CD14-positive monocyte (primary cell): ENCODE data around the gene PIK3CD. TPM values are rescaled to one million over a fixed set of nuclear protein-coding genes. Genes with fewer than 3 reads are reported as not detected.
A peak's percentile ranks its signal among the peaks of the same experiment; 100 is the strongest.

Experiments
- DNase-seq, 3 donors: peaks; one replicate each; pipeline ENCODE4 v3.0.0-alpha.2; 2011 to 2022
- H2AFZ ChIP-seq: 2 replicates; pipeline ENCODE4 v1.6.0; 2012; ENCODE audit warnings: mild to moderate bottlenecking, low read depth, low read length, inconsistent platforms; ENCODE audit not compliant: insufficient read depth, poor library complexity, severe bottlenecking
- H3K27ac ChIP-seq, 2 donors: 1 replicate in 1 of 2; 2 replicates in 1 of 2; pipeline ENCODE4 v1.5.1; 2012 to 2013; ENCODE audit warnings: low read length in 2 of 2, control low read depth in 1 of 2, inconsistent platforms in 1 of 2, low read depth in 1 of 2, mild to moderate bottlenecking in 1 of 2
- H3K27me3 ChIP-seq, 2 donors: one replicate each; pipeline versions ENCODE4 v1.6.0 to v1.6.1; 2011 to 2013; ENCODE audit warnings: low read length in 2 of 2; ENCODE audit not compliant: control insufficient read depth in 2 of 2, insufficient read depth in 2 of 2
- H3K36me3 ChIP-seq, 2 donors: replicated peaks in 1 of 2; 1 replicate in 1 of 2; 2 replicates in 1 of 2; pipeline versions ENCODE4 v1.5.1 to v1.6.1; 2012 to 2013; ENCODE audit warnings: low read length in 2 of 2, control low read depth in 1 of 2, inconsistent platforms in 1 of 2, mild to moderate bottlenecking in 1 of 2; ENCODE audit not compliant: insufficient read depth in 2 of 2, control insufficient read depth in 1 of 2
- H3K4me1 ChIP-seq, 2 donors: 1 replicate in 1 of 2; 2 replicates in 1 of 2; pipeline versions ENCODE4 v1.5.1 to v1.6.1; 2012 to 2013; ENCODE audit warnings: low read length in 2 of 2, control low read depth in 1 of 2, inconsistent platforms in 1 of 2, mild to moderate bottlenecking in 1 of 2, moderate library complexity in 1 of 2; ENCODE audit not compliant: insufficient read depth in 2 of 2, control insufficient read depth in 1 of 2
- H3K4me2 ChIP-seq: replicated peaks from 2 replicates; pipeline ENCODE3; 2012; ENCODE audit warnings: low read length, moderate library complexity, mild to moderate bottlenecking; ENCODE audit not compliant: poor library complexity, severe bottlenecking; ENCODE audit errors: extremely low read depth
- H3K4me3 ChIP-seq, 3 experiments: fragments of 200-600 bp in 1 of 3; sonication (generic) in 1 of 3; replicated peaks in 1 of 3; 1 replicate in 2 of 3; 2 replicates in 1 of 3; pipeline ENCODE4 v1.5.1; 2011 to 2013; ENCODE audit warnings: low read length in 3 of 3, mild to moderate bottlenecking in 3 of 3, control low read depth in 2 of 3, low read depth in 2 of 3, inconsistent platforms in 1 of 3, moderate library complexity in 1 of 3
- H3K79me2 ChIP-seq: 2 replicates; pipeline ENCODE4 v1.6.0; 2012; ENCODE audit warnings: mild to moderate bottlenecking, control low read depth, inconsistent platforms, low read length, moderate library complexity; ENCODE audit not compliant: insufficient read depth
- H3K9ac ChIP-seq: 2 replicates; pipeline ENCODE4 v1.6.0; 2017; ENCODE audit warnings: low read length, mild to moderate bottlenecking; ENCODE audit not compliant: insufficient read depth, poor library complexity, severe bottlenecking
- H3K9me3 ChIP-seq, 2 donors: replicated peaks in 1 of 2; 1 replicate in 1 of 2; 2 replicates in 1 of 2; pipeline versions ENCODE4 v1.5.1 to v1.6.1; 2012 to 2013; ENCODE audit warnings: low read length in 2 of 2, control low read depth in 1 of 2; ENCODE audit not compliant: control insufficient read depth in 1 of 2, insufficient read depth in 1 of 2
- H4K20me1 ChIP-seq: 2 replicates; pipeline ENCODE4 v1.6.0; 2012; ENCODE audit warnings: mild to moderate bottlenecking, low read length, control low read depth, moderate library complexity; ENCODE audit not compliant: insufficient read depth
- H3K27ac Mint-ChIP-seq, 7 donors: one replicate each; pipeline ENCODE4 v1.8.0; 2020; ENCODE audit warnings: mild to moderate bottlenecking in 7 of 7, mixed read lengths in 7 of 7, moderate library complexity in 6 of 7, inconsistent platforms in 2 of 7
- H3K27me3 Mint-ChIP-seq, 3 donors: one replicate each; pipeline ENCODE4 v1.8.0; 2021 to 2022; ENCODE audit warnings: low read depth in 3 of 3, mild to moderate bottlenecking in 3 of 3, mixed read lengths in 3 of 3, moderate library complexity in 3 of 3, inconsistent platforms in 1 of 3
- H3K36me3 Mint-ChIP-seq, 2 donors: one replicate each; pipeline ENCODE4 v1.8.0; 2020; ENCODE audit warnings: mixed read lengths in 2 of 2, inconsistent platforms in 1 of 2, mild to moderate bottlenecking in 1 of 2
- H3K4me1 Mint-ChIP-seq: one replicate; pipeline ENCODE4 v1.8.0; 2020; ENCODE audit warnings: mild to moderate bottlenecking, mixed read lengths
- H3K4me3 Mint-ChIP-seq, 2 donors: one replicate each; pipeline ENCODE4 v1.8.0; 2020; ENCODE audit warnings: mild to moderate bottlenecking in 2 of 2, mixed read lengths in 2 of 2, moderate library complexity in 1 of 2
- H3K9me3 Mint-ChIP-seq, 7 donors: one replicate each; pipeline ENCODE4 v1.8.0; 2020 to 2022; ENCODE audit warnings: mixed read lengths in 7 of 7, mild to moderate bottlenecking in 6 of 7, moderate library complexity in 6 of 7, inconsistent platforms in 2 of 7
- CTCF ChIP-seq: fragments of 200-600 bp; IDR thresholded peaks from one replicate; pipeline ENCODE4 v1.8.0; 2022; ENCODE audit warnings: antibody characterized with exemption, mild to moderate bottlenecking
- WGBS: methylation state at CpG from one replicate; pipeline ENCODE4 v1.1.5; 2013; ENCODE audit warnings: missing lambda C conversion rate; ENCODE audit not compliant: insufficient coverage; 5-methylcytosine and 5-hydroxymethylcytosine counted together
- intact Hi-C, 2 donors: fragments of 100-400 bp; cut with micrococcal nuclease; formaldehyde crosslinking; loops; one replicate each; pipeline versions ENCODE4 v1.15.0 to v1.15.1; 2023
- polyA plus RNA-seq, 3 donors: library from polyadenylated mRNA; depleted of rRNA in 1 of 3; unstranded in 2 of 3; stranded (reverse) in 1 of 3; fragments of 300-500 nt in 2 of 3; fragments of >200 nt in 1 of 3; fragmentation: Illumina TruSeq in 2 of 3; gene quantifications; 1 replicate in 2 of 3; 2 replicates in 1 of 3; pipeline ENCODE4 v1.2.3, GENCODE V29; 2012 to 2021

The PIK3CD gene
- polyA plus RNA-seq, 3 donors, result 33.2 to 120 (median 52.2) TPM

- no peak overlapping the region for H2AFZ ChIP-seq
- H4K20me1 ChIP-seq, result peaks cover 42% of the 10 kb centered on the region
- no peak overlapping the region for H3K4me3 ChIP-seq
- H3K36me3 ChIP-seq, result peaks cover 0 to 7% of the 10 kb centered on the region in 2 donors
- H3K9me3 ChIP-seq, result no peaks in the 10 kb centered on the region
- intact Hi-C loops, result no loop called here
- H3K9ac ChIP-seq, result no peak overlapping the region
- H3K79me2 ChIP-seq, result peaks cover 29% of the 10 kb centered on the region
- no peak for TF ChIP-seq CTCF
- Mint-ChIP-seq H3K36me3 (peaks cover 11 to 19% of the 10 kb centered on the region in 2 donors), H3K4me1 (peaks cover 30% of the 10 kb centered on the region), H3K4me3 (no peak overlapping the region), H3K27me3 (peaks cover 0 to 1% (median 0%) of the 10 kb centered on the region in 3 donors), H3K9me3 (no peaks in the 10 kb centered on the region), H3K27ac (peak overlapping the region in 1 of 7 donors; percentile 55)
- no peaks in the 10 kb centered on the region for H3K27me3 ChIP-seq
- no peak overlapping the region for H3K27ac ChIP-seq
- 87% methylated on average over 2 of the region's 2 CpGs for WGBS
- no peak overlapping the region for H3K4me2 ChIP-seq
- peaks cover 11 to 22% of the 10 kb centered on the region in 2 donors for H3K4me1 ChIP-seq
- DNase-seq, result no peak
Measured at GRCh38 chr1:9763914-9764313, 112.4 kb downstream of the PIK3CD start.

GRCh38 chr1:9764550-9764949 is 113.0 kb downstream of the PIK3CD start:
- 0% methylated on average over 1 of the region's 3 CpGs for WGBS
- intact Hi-C loops, result no loop called here

More at GRCh38 chr1:9764550-9764949, 113.0 kb downstream of the PIK3CD start:
- H2AFZ ChIP-seq, result no peak overlapping the region
- H3K9ac ChIP-seq, result no peak overlapping the region
- DNase-seq, result no peak
- H3K27me3 ChIP-seq, result no peaks in the 10 kb centered on the region
- H3K9me3 ChIP-seq, result no peaks in the 10 kb centered on the region
- H3K27ac Mint-ChIP-seq, result no peak overlapping the region
- peaks cover 37% of the 10 kb centered on the region for H4K20me1 ChIP-seq
- H3K4me3 ChIP-seq, result no peak overlapping the region
- H3K9me3 Mint-ChIP-seq, result no peaks in the 10 kb centered on the region
- H3K36me3 Mint-ChIP-seq, result peaks cover 11 to 23% of the 10 kb centered on the region in 2 donors
- no peak overlapping the region for H3K4me3 Mint-ChIP-seq
- H3K27ac ChIP-seq, result no peak overlapping the region
- no peak for TF ChIP-seq CTCF
- peaks cover 29% of the 10 kb centered on the region for H3K79me2 ChIP-seq
- H3K4me1 Mint-ChIP-seq, result peaks cover 29% of the 10 kb centered on the region
- H3K36me3 ChIP-seq, result peaks cover 0 to 7% of the 10 kb centered on the region in 2 donors
- peaks cover 5 to 16% of the 10 kb centered on the region in 2 donors for H3K4me1 ChIP-seq
- H3K4me2 ChIP-seq, result no peak overlapping the region
- peaks cover 0 to 3% (median 0%) of the 10 kb centered on the region in 3 donors for H3K27me3 Mint-ChIP-seq
